ENCODE measurements around the gene ZNF789.

Gene ZNF789

DNA sequence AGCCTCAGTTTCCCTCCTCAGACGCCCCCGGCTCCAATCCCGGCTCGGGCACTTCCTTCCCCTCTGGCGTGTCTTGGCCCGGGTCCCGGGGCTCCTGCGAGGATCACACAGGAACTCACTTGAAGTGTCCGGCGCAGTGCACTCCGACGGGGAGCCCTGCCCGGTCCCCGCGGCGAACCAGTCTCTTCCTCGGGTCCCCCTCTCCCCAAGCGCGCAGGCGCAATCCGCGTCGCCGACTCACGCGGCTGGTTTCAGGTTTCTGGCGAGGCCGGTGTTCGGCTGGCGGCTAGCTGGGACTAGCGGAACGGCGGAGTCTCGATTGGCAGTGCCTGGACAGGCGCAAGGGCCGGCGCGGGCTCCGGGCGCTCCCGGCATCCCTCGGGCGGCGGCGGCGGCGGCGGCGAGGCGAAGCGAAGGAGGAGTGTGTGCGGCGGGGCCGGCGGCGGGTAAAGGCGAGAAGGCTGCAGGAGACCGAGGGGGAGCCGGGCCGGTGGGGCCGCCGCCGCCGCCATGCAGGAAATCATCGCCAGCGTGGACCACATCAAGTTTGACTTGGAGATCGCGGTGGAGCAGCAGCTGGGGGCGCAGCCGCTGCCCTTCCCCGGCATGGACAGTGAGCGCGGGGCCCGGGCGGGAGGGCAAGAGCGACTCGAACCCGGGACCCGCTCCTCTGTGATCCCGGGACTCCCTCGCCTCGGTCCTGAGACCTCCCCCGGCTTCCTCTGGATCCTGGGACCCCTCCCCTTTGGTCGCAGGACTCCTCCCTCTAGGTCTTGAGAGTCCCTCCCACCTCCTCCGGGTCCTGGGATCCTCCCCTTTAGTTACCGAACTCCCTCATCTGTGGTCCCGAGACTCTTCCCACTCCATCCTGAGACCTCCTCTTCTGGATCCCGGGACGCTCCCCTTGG is 33.9 kb upstream of the ZNF789 start, which contains the start of the genes CPSF4 and PTCD1 (continued):
- TF ChIP-seq, protein P1, sequence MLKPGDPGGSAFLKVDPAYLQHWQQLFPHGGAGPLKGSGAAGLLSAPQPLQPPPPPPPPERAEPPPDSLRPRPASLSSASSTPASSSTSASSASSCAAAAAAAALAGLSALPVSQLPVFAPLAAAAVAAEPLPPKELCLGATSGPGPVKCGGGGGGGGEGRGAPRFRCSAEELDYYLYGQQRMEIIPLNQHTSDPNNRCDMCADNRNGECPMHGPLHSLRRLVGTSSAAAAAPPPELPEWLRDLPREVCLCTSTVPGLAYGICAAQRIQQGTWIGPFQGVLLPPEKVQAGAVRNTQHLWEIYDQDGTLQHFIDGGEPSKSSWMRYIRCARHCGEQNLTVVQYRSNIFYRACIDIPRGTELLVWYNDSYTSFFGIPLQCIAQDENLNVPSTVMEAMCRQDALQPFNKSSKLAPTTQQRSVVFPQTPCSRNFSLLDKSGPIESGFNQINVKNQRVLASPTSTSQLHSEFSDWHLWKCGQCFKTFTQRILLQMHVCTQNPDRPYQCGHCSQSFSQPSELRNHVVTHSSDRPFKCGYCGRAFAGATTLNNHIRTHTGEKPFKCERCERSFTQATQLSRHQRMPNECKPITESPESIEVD (tag by site-specific recombination; IDR thresholded peaks at IDR 0.05), result no peak
- TF ChIP-seq KLF9 (tag by site-specific recombination; IDR thresholded peaks at IDR 0.05; ENCODE audit: low read depth), result peak; percentile 77
- TF ChIP-seq, protein P2, sequence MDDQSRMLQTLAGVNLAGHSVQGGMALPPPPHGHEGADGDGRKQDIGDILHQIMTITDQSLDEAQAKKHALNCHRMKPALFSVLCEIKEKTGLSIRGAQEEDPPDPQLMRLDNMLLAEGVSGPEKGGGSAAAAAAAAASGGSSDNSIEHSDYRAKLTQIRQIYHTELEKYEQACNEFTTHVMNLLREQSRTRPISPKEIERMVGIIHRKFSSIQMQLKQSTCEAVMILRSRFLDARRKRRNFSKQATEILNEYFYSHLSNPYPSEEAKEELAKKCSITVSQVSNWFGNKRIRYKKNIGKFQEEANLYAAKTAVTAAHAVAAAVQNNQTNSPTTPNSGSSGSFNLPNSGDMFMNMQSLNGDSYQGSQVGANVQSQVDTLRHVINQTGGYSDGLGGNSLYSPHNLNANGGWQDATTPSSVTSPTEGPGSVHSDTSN (CRISPR knock-in tag; IDR thresholded peaks at IDR 0.05), result peak; percentile 73; the same call in 1 of the 2 replicates
- TF ChIP-seq ZNF248 (tag by site-specific recombination; IDR thresholded peaks at IDR 0.05), result no peak
- no peak for TF ChIP-seq ZNF510 (tag by site-specific recombination; IDR thresholded peaks at IDR 0.05; ENCODE audit: insufficient replicate concordance)
- TF ChIP-seq ZNF404 (tag by site-specific recombination; IDR thresholded peaks at IDR 0.05), result no peak
- TF ChIP-seq ZNF132 (tag by site-specific recombination; IDR thresholded peaks at IDR 0.05; ENCODE audit: borderline replicate concordance), result no peak
- TF ChIP-seq ZNF585B (tag by site-specific recombination; IDR thresholded peaks at IDR 0.05), result no peak
- TF ChIP-seq ZFHX2 (tag by site-specific recombination; conservative IDR thresholded peaks at IDR 0.05), result peak; percentile 39; the same call in 1 of the 2 replicates
- TF ChIP-seq ZNF394 (tag by site-specific recombination; IDR thresholded peaks at IDR 0.05; ENCODE audit: borderline replicate concordance), result no peak
- TF ChIP-seq ZNF214 (tag by site-specific recombination; IDR thresholded peaks at IDR 0.05; ENCODE audit: borderline replicate concordance), result no peak
- no peak for TF ChIP-seq ZNF311 (tag by site-specific recombination; IDR thresholded peaks at IDR 0.05; ENCODE audit: borderline replicate concordance)
- TF ChIP-seq, protein P3, sequence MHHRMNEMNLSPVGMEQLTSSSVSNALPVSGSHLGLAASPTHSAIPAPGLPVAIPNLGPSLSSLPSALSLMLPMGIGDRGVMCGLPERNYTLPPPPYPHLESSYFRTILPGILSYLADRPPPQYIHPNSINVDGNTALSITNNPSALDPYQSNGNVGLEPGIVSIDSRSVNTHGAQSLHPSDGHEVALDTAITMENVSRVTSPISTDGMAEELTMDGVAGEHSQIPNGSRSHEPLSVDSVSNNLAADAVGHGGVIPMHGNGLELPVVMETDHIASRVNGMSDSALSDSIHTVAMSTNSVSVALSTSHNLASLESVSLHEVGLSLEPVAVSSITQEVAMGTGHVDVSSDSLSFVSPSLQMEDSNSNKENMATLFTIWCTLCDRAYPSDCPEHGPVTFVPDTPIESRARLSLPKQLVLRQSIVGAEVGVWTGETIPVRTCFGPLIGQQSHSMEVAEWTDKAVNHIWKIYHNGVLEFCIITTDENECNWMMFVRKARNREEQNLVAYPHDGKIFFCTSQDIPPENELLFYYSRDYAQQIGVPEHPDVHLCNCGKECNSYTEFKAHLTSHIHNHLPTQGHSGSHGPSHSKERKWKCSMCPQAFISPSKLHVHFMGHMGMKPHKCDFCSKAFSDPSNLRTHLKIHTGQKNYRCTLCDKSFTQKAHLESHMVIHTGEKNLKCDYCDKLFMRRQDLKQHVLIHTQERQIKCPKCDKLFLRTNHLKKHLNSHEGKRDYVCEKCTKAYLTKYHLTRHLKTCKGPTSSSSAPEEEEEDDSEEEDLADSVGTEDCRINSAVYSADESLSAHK (tag by site-specific recombination; IDR thresholded peaks at IDR 0.05), result 0 out of 2 replicates have a peak, but pooled peaks have one; percentile 25
- TF ChIP-seq ZNF610 (tag by site-specific recombination; IDR thresholded peaks at IDR 0.05; ENCODE audit: borderline replicate concordance), result 0 out of 2 replicates have a peak, but pooled peaks have one; percentile 30
- no peak for TF ChIP-seq MZF1 (tag by site-specific recombination; IDR thresholded peaks at IDR 0.05; ENCODE audit: borderline replicate concordance)
- TF ChIP-seq ZNF155 (tag by site-specific recombination; IDR thresholded peaks at IDR 0.05), result no peak
- TF ChIP-seq, protein P4, sequence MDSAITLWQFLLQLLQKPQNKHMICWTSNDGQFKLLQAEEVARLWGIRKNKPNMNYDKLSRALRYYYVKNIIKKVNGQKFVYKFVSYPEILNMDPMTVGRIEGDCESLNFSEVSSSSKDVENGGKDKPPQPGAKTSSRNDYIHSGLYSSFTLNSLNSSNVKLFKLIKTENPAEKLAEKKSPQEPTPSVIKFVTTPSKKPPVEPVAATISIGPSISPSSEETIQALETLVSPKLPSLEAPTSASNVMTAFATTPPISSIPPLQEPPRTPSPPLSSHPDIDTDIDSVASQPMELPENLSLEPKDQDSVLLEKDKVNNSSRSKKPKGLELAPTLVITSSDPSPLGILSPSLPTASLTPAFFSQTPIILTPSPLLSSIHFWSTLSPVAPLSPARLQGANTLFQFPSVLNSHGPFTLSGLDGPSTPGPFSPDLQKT (IDR thresholded peaks at IDR 0.05; ENCODE audit: borderline replicate concordance, low read depth, low read length), result no peak
- peak; percentile 85 for TF ChIP-seq ZNF561 (tag by site-specific recombination; IDR thresholded peaks at IDR 0.05; ENCODE audit: borderline replicate concordance)
- peak; percentile 74; the same call in 1 of the 2 replicates for TF ChIP-seq ZBTB20 (tag by site-specific recombination; IDR thresholded peaks at IDR 0.05)
- TF ChIP-seq ZNF433 (tag by site-specific recombination; IDR thresholded peaks at IDR 0.05; ENCODE audit: low read depth), result no peak
- TF ChIP-seq ZNF843 (tag by site-specific recombination; IDR thresholded peaks at IDR 0.05), result no peak
- no peak for TF ChIP-seq ZNF548 (tag by site-specific recombination; IDR thresholded peaks at IDR 0.05)
- TF ChIP-seq SP3 (tag by site-specific recombination; IDR thresholded peaks at IDR 0.05), result peak; percentile 84
- TF ChIP-seq ZNF560 (tag by site-specific recombination; IDR thresholded peaks at IDR 0.05; ENCODE audit: borderline replicate concordance), result 0 out of 2 replicates have a peak, but pooled peaks have one; percentile 25
- TF ChIP-seq HOXC10 (CRISPR knock-in tag; IDR thresholded peaks at IDR 0.05), result 0 out of 2 replicates have a peak, but pooled peaks have one; percentile 76
- TF ChIP-seq MEIS1 (CRISPR knock-in tag; IDR thresholded peaks at IDR 0.05; ENCODE audit: borderline replicate concordance), result no peak
- TF ChIP-seq, protein P5, sequence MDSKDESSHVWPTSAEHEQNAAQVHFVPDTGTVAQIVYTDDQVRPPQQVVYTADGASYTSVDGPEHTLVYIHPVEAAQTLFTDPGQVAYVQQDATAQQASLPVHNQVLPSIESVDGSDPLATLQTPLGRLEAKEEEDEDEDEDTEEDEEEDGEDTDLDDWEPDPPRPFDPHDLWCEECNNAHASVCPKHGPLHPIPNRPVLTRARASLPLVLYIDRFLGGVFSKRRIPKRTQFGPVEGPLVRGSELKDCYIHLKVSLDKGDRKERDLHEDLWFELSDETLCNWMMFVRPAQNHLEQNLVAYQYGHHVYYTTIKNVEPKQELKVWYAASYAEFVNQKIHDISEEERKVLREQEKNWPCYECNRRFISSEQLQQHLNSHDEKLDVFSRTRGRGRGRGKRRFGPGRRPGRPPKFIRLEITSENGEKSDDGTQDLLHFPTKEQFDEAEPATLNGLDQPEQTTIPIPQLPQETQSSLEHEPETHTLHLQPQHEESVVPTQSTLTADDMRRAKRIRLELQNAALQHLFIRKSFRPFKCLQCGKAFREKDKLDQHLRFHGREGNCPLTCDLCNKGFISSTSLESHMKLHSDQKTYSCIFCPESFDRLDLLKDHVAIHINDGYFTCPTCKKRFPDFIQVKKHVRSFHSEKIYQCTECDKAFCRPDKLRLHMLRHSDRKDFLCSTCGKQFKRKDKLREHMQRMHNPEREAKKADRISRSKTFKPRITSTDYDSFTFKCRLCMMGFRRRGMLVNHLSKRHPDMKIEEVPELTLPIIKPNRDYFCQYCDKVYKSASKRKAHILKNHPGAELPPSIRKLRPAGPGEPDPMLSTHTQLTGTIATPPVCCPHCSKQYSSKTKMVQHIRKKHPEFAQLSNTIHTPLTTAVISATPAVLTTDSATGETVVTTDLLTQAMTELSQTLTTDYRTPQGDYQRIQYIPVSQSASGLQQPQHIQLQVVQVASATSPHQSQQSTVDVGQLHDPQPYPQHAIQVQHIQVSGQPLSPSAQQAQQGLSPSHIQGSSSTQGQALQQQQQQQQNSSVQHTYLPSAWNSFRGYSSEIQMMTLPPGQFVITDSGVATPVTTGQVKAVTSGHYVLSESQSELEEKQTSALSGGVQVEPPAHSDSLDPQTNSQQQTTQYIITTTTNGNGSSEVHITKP (tag by site-specific recombination; IDR thresholded peaks at IDR 0.05), result peak; percentile 74
- no peak for TF ChIP-seq ZNF837 (tag by site-specific recombination; IDR thresholded peaks at IDR 0.05)
- peak; percentile 45; the same call in 1 of the 2 replicates for TF ChIP-seq ZNF629 (tag by site-specific recombination; IDR thresholded peaks at IDR 0.05)

All from HEK293 (cell line).